OCI-LY1 (cell line): ENCODE measurements around the gene PPM1N.

Source experiments
- H2AFZ ChIP-seq: fragments of 200-600 bp; sonication (generic), shearing (Covaris generic); 2 replicates; pipeline ENCODE4 v1.6.0; 2014; ENCODE audit warnings: antibody characterized with exemption, mild to moderate bottlenecking, low read length
- H3F3A ChIP-seq: fragments of 200-600 bp; sonication (generic), shearing (Covaris generic); 2 replicates; pipeline ENCODE4 v1.6.0; 2014; ENCODE audit warnings: mild to moderate bottlenecking, antibody characterized with exemption, low read length, moderate library complexity; ENCODE audit not compliant: insufficient read depth
- H3K27ac ChIP-seq: fragments of 200-600 bp; sonication (generic); 2 replicates; pipeline ENCODE4 v1.5.1; 2014; ENCODE audit warnings: low read length, mixed run types, mild to moderate bottlenecking, low read depth; ENCODE audit not compliant: poor library complexity, severe bottlenecking
- H3K27me3 ChIP-seq: fragments of 200-600 bp; sonication (generic); 2 replicates; pipeline ENCODE4 v1.6.0; 2014; ENCODE audit warnings: antibody characterized with exemption, mild to moderate bottlenecking, low read length, moderate library complexity; ENCODE audit not compliant: insufficient read depth
- H3K36me3 ChIP-seq: fragments of 200-600 bp; sonication (generic); 2 replicates; pipeline ENCODE4 v1.6.1; 2014; ENCODE audit warnings: mild to moderate bottlenecking, antibody characterized with exemption, low read length, moderate library complexity, mixed read lengths; ENCODE audit not compliant: insufficient read depth
- H3K4me1 ChIP-seq: fragments of 200-600 bp; sonication (generic); 2 replicates; pipeline ENCODE4 v1.5.1; 2014; ENCODE audit warnings: mild to moderate bottlenecking, low read length, moderate library complexity; ENCODE audit not compliant: insufficient read depth, severe bottlenecking
- H3K4me2 ChIP-seq: fragments of 200-600 bp; sonication (generic), shearing (Covaris generic); 2 replicates; pipeline ENCODE4 v1.6.1; 2014; ENCODE audit warnings: low read length
- H3K4me3 ChIP-seq: fragments of 200-600 bp; sonication (generic); 2 replicates; pipeline ENCODE4 v1.5.1; 2014; ENCODE audit warnings: low read length, low read depth, mild to moderate bottlenecking, mixed read lengths; ENCODE audit not compliant: poor library complexity, severe bottlenecking
- H3K79me2 ChIP-seq: fragments of 200-600 bp; shearing (Covaris generic); 2 replicates; pipeline ENCODE4 v1.6.1; 2016; ENCODE audit warnings: mixed run types, low read length, mixed read lengths; ENCODE audit not compliant: insufficient read depth
- H3K9ac ChIP-seq: fragments of 200-600 bp; sonication (generic), shearing (Covaris generic); 2 replicates; pipeline ENCODE4 v1.6.1; 2014; ENCODE audit warnings: mild to moderate bottlenecking, low read length, mixed read lengths
- H3K9me2 ChIP-seq: fragments of 200-600 bp; sonication (generic), shearing (Covaris generic); 2 replicates; pipeline ENCODE4 v1.6.1; 2014; ENCODE audit warnings: low read depth, mild to moderate bottlenecking, low read length, mixed read lengths
- H3K9me3 ChIP-seq: fragments of 200-600 bp; shearing (Covaris generic); 2 replicates; pipeline ENCODE4 v1.6.1; 2014; ENCODE audit warnings: low read length, mixed read lengths
- H4K20me1 ChIP-seq: fragments of 200-600 bp; sonication (generic), shearing (Covaris generic); 2 replicates; pipeline ENCODE4 v1.6.0; 2016; ENCODE audit warnings: mild to moderate bottlenecking, low read length; ENCODE audit not compliant: insufficient read depth
- EZH2 ChIP-seq: fragments of 200-600 bp; sonication (generic), shearing (Covaris generic); IDR thresholded peaks from 2 replicates; pipeline ENCODE4 v1.8.0; 2017; ENCODE audit warnings: borderline replicate concordance, mixed run types, mild to moderate bottlenecking, antibody characterized with exemption, low read length, moderate library complexity, mixed read lengths
- TF ChIP-seq, protein P1 (sequence below): fragments of 200-600 bp; sonication (generic), shearing (Covaris generic); IDR thresholded peaks from 2 replicates; pipeline ENCODE4 v1.5.1; 2017; ENCODE audit warnings: mild to moderate bottlenecking, antibody characterized with exemption, low read length, moderate library complexity, mixed read lengths

Gene PPM1N

GRCh38 chr19:45485305-45486077 is 12.8 kb upstream of the PPM1N start:
- Histone ChIP-seq H3K4me3 (peak overlapping the region; percentile 67), H3K27ac (no peak overlapping the region), H3K36me3 (no peaks in the 10 kb centered on the region), H3K4me1 (peaks cover 7% of the 10 kb centered on the region), H3F3A (no peaks in the 10 kb centered on the region), H2AFZ (0 out of 2 replicates have a peak overlapping the region, but pooled peaks have one; percentile 26), H3K9me2 (no peaks in the 10 kb centered on the region), H3K9me3 (no peaks in the 10 kb centered on the region), H4K20me1 (no peaks in the 10 kb centered on the region), H3K27me3 (no peaks in the 10 kb centered on the region), H3K4me2 (peak overlapping the region; percentile 74), H3K9ac (peak overlapping the region; percentile 71), H3K79me2 (no peaks in the 10 kb centered on the region)
- TF ChIP-seq EZH2 = no peak
- TF ChIP-seq, protein P1, sequence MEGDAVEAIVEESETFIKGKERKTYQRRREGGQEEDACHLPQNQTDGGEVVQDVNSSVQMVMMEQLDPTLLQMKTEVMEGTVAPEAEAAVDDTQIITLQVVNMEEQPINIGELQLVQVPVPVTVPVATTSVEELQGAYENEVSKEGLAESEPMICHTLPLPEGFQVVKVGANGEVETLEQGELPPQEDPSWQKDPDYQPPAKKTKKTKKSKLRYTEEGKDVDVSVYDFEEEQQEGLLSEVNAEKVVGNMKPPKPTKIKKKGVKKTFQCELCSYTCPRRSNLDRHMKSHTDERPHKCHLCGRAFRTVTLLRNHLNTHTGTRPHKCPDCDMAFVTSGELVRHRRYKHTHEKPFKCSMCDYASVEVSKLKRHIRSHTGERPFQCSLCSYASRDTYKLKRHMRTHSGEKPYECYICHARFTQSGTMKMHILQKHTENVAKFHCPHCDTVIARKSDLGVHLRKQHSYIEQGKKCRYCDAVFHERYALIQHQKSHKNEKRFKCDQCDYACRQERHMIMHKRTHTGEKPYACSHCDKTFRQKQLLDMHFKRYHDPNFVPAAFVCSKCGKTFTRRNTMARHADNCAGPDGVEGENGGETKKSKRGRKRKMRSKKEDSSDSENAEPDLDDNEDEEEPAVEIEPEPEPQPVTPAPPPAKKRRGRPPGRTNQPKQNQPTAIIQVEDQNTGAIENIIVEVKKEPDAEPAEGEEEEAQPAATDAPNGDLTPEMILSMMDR = peak; percentile 63

DNA sequence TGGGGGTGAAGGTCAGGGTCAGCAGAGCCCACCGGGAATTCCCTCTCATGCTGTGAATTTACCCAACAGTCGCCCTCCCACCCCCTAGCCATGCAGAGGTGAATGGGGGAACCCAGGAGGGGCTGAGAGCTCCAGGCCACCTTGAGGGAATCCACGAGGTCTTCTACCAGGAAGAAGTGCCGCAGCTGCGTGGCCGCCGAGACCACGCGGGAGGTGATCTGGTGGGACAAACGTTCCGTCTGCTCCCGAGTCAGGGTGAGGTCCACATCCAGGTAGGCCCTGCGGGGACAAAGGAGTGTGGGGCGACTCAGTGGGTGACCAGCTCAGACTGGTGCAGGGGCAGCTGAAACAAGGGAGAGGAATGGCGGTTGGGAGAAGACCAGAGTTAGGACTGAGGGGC is 9.5 kb upstream of the PPM1N start:
- no peak overlapping the region for H3K27ac ChIP-seq
- H4K20me1 ChIP-seq = no peaks in the 10 kb centered on the region
- peaks cover 21% of the 10 kb centered on the region for H3K4me1 ChIP-seq
- TF ChIP-seq, protein P1 = no peak
- no peak for TF ChIP-seq EZH2
- no peak overlapping the region for H3K4me2 ChIP-seq
- no peaks in the 10 kb centered on the region for H3K9me2 ChIP-seq
- no peaks in the 10 kb centered on the region for H3K79me2 ChIP-seq
- H3K9me3 ChIP-seq = no peaks in the 10 kb centered on the region
- no peak overlapping the region for H3K4me3 ChIP-seq
- no peaks in the 10 kb centered on the region for H3K27me3 ChIP-seq
- H3K36me3 ChIP-seq = no peaks in the 10 kb centered on the region
- no peak overlapping the region for H3K9ac ChIP-seq
- no peaks in the 10 kb centered on the region; the same call in 1 of the 2 replicates for H3F3A ChIP-seq
- no peak overlapping the region for H2AFZ ChIP-seq

- TF ChIP-seq, protein P1 = no peak
- TF ChIP-seq EZH2 = no peak
- H3K36me3 ChIP-seq = no peaks in the 10 kb centered on the region
- H3K27ac ChIP-seq = no peak overlapping the region
- no peaks in the 10 kb centered on the region for H3K79me2 ChIP-seq
- H3K4me3 ChIP-seq = no peak overlapping the region
- no peaks in the 10 kb centered on the region for H3K27me3 ChIP-seq
- no peaks in the 10 kb centered on the region; the same call in 1 of the 2 replicates for H3F3A ChIP-seq
- no peak overlapping the region for H2AFZ ChIP-seq
- no peaks in the 10 kb centered on the region for H3K9me2 ChIP-seq
- H3K4me1 ChIP-seq = peaks cover 21% of the 10 kb centered on the region
- H3K4me2 ChIP-seq = no peak overlapping the region
- H3K9me3 ChIP-seq = no peaks in the 10 kb centered on the region
- no peak overlapping the region for H3K9ac ChIP-seq
- no peaks in the 10 kb centered on the region for H4K20me1 ChIP-seq
These were observed 8.9 kb upstream of the PPM1N start for GRCh38 chr19:45489216-45489855.
